NB4 (cell line): ENCODE results near the gene TMEM30B.

Source experiments
- DNase-seq: peaks from one replicate; pipeline ENCODE4 v3.0.0; 2010; ENCODE audit warnings: low read depth
- H3K4me3 ChIP-seq: one replicate; pipeline ENCODE4 v1.5.1; 2011; ENCODE audit warnings: mild to moderate bottlenecking, low read depth, low read length, moderate library complexity
- CTCF ChIP-seq: IDR thresholded peaks from one replicate; pipeline ENCODE4 v1.5.1; 2012; ENCODE audit warnings: low read depth, low read length
- MAX ChIP-seq: IDR thresholded peaks from 2 replicates; pipeline ENCODE4 v1.6.1; 2011; ENCODE audit warnings: low read depth, low read length
- MYC ChIP-seq: IDR thresholded peaks from 2 replicates; pipeline ENCODE4 v1.6.1; 2011; ENCODE audit warnings: low read depth, low read length
- POLR2A ChIP-seq: IDR thresholded peaks from 2 replicates; pipeline ENCODE4 v1.6.1; 2011; ENCODE audit warnings: mild to moderate bottlenecking; ENCODE audit not compliant: insufficient read length; ENCODE audit errors: extremely low read depth

The TMEM30B gene

GRCh38 chr14:61304688-61305087 is 23.6 kb upstream of the TMEM30B start:
- H3K4me3 ChIP-seq = no peak overlapping the region
- TF ChIP-seq CTCF = no peak
- DNase-seq = no peak

GRCh38 chr14:61300754-61301153 is 19.6 kb upstream of the TMEM30B start:
- no peak overlapping the region for H3K4me3 ChIP-seq
- TF ChIP-seq MAX = no peak
- no peak for TF ChIP-seq POLR2A
- no peak for TF ChIP-seq MYC
- no peak for TF ChIP-seq CTCF
- DNase-seq = no peak

- no peak overlapping the region for H3K4me3 ChIP-seq
- TF ChIP-seq CTCF (no peak), POLR2A (no peak), MYC (no peak), MAX (no peak)
- no peak for DNase-seq
Measured at GRCh38 chr14:61300209-61300608, 19.1 kb upstream of the TMEM30B start.

GRCh38 chr14:61298824-61299223 is 17.7 kb upstream of the TMEM30B start:
- TF ChIP-seq POLR2A = no peak
- TF ChIP-seq MAX = no peak
- H3K4me3 ChIP-seq = no peak overlapping the region
- no peak for DNase-seq

GRCh38 chr14:61297581-61297980 is 16.4 kb upstream of the TMEM30B start:
- TF ChIP-seq CTCF (no peak), MAX (no peak), MYC (no peak), POLR2A (no peak)

GRCh38 chr14:61296719-61297502 is 15.8 kb upstream of the TMEM30B start:
- DNase-seq = peak; percentile 32
- no peak overlapping the region for H3K4me3 ChIP-seq
- no peak for TF ChIP-seq MYC
- peak; percentile 48 for TF ChIP-seq CTCF
- TF ChIP-seq POLR2A = no peak
- TF ChIP-seq MAX = no peak

More at GRCh38 chr14:61297581-61297980, 16.4 kb upstream of the TMEM30B start:
- no peak overlapping the region for H3K4me3 ChIP-seq
- DNase-seq = no peak
